Activated CD8-positive, alpha-beta memory T cell treated with anti-CD3 and anti-CD28 coated beads, Interleukin-2, amount 50 U/mL, for 48 hours (primary cell): ENCODE data around the gene MPHOSPH9.
"Not testable (repeated sequence)": the region's sequence is repeated elsewhere in the genome, so short reads cannot be mapped to it uniquely, and the experiment has no call there.

ENCODE experiments used
- DNase-seq: peaks from one replicate; pipeline ENCODE4 v3.0.0-alpha.2; 2020

The MPHOSPH9 gene

GRCh38 chr12:123225443-123225842 lies 7.5 kb downstream of the MPHOSPH9 start:
- DNase-seq, result no peak

- DNase-seq, result peak; percentile 71
Measured at GRCh38 chr12:123223241-123223668, 9.7 kb downstream of the MPHOSPH9 start.

GRCh38 chr12:123207815-123208214 lies 25.1 kb downstream of the MPHOSPH9 start:
- DNase-seq, result not testable (repeated sequence)

- DNase-seq, result not testable (repeated sequence)
Measured at GRCh38 chr12:123206794-123207193, 26.1 kb downstream of the MPHOSPH9 start.

GRCh38 chr12:123200414-123200813 lies 32.5 kb downstream of the MPHOSPH9 start:
- peak; percentile 43 for DNase-seq

- DNase-seq, result no peak
Measured at GRCh38 chr12:123199936-123200335, 33.0 kb downstream of the MPHOSPH9 start.

- no peak for DNase-seq
Measured at GRCh38 chr12:123187637-123188036, 45.3 kb downstream of the MPHOSPH9 start.

GRCh38 chr12:123180171-123180570 lies 52.8 kb downstream of the MPHOSPH9 start:
- no peak for DNase-seq

- no peak for DNase-seq
Measured at GRCh38 chr12:123171967-123172366, 61.0 kb downstream of the MPHOSPH9 start.

GRCh38 chr12:123167329-123167728 lies 65.6 kb downstream of the MPHOSPH9 start:
- peak; percentile 0 for DNase-seq

- DNase-seq, result peak; percentile 23
Measured at GRCh38 chr12:123165537-123165936, 67.4 kb downstream of the MPHOSPH9 start.

- DNase-seq, result peak; percentile 32
Measured at GRCh38 chr12:123164710-123165261, 68.2 kb downstream of the MPHOSPH9 start.

GRCh38 chr12:123164222-123164621 lies 68.7 kb downstream of the MPHOSPH9 start:
- DNase-seq, result no peak

GRCh38 chr12:123163227-123163626 lies 69.7 kb downstream of the MPHOSPH9 start:
- no peak for DNase-seq

- no peak for DNase-seq
Measured at GRCh38 chr12:123160801-123161487, 72.0 kb downstream of the MPHOSPH9 start.

- no peak for DNase-seq
Measured at GRCh38 chr12:123153906-123154305, 79.0 kb downstream of the MPHOSPH9 start.

GRCh38 chr12:123152833-123153232 lies 80.1 kb downstream of the MPHOSPH9 start:
- no peak for DNase-seq

- DNase-seq, result peak; percentile 65
Measured at GRCh38 chr12:123151457-123152454, 81.2 kb downstream of the MPHOSPH9 start.

- peak; percentile 81 for DNase-seq
Measured at GRCh38 chr12:123150744-123151456, 82.0 kb downstream of the MPHOSPH9 start, which contains the start of gene PITPNM2. TSS of gene PITPNM2 (minus strand) at chr12:123151090. CDS start at chr12:123034590, 116,500 bp downstream.

GRCh38 chr12:123150275-123150743 lies 82.6 kb downstream of the MPHOSPH9 start:
- DNase-seq, result peak; percentile 68

- no peak for DNase-seq
Measured at GRCh38 chr12:123149501-123150274, 83.3 kb downstream of the MPHOSPH9 start.

GRCh38 chr12:123149088-123149487 lies 83.9 kb downstream of the MPHOSPH9 start:
- no peak for DNase-seq
